Mesothelial cell of epicardium (in vitro differentiated cells): ENCODE results near the gene ZRANB1. TPM values are rescaled to one million over a fixed set of nuclear protein-coding genes. Genes with fewer than 3 reads are reported as not detected.

Experiments used
- DNase-seq, 2 experiments: peaks; one replicate each; pipeline ENCODE4 v3.0.0; 2021; ENCODE audit warnings: low spot score in 2 of 2; ENCODE audit not compliant: unreplicated experiment in 2 of 2
- H3K27ac Mint-ChIP-seq: 2 replicates; pipeline ENCODE4 v1.8.0; 2021; ENCODE audit warnings: mixed read lengths
- H3K27me3 Mint-ChIP-seq: 2 replicates; pipeline ENCODE4 v1.8.0; 2021; ENCODE audit warnings: low read depth, mixed read lengths
- H3K36me3 Mint-ChIP-seq: 2 replicates; pipeline ENCODE4 v1.8.0; 2021; ENCODE audit warnings: mixed read lengths
- H3K4me1 Mint-ChIP-seq: 2 replicates; pipeline ENCODE4 v1.8.0; 2021; ENCODE audit warnings: mixed read lengths
- H3K4me3 Mint-ChIP-seq: 2 replicates; pipeline ENCODE4 v1.8.0; 2021; ENCODE audit warnings: mild to moderate bottlenecking, moderate library complexity, mixed read lengths
- H3K9me3 Mint-ChIP-seq: 2 replicates; pipeline ENCODE4 v1.8.0; 2021; ENCODE audit warnings: mixed read lengths
- CTCF ChIP-seq: fragments of 200-600 bp; sonication (generic); IDR thresholded peaks from one replicate; pipeline ENCODE4 v1.5.0; 2021; ENCODE audit warnings: antibody characterized with exemption; ENCODE audit not compliant: unreplicated experiment
- total RNA-seq: library from RNA; stranded (reverse); gene quantifications from 3 replicates; pipeline ENCODE4 v1.2.1, GENCODE V29; 2021

Gene ZRANB1
- total RNA-seq, 1 donor from 2014 or later: 30.8 TPM

- no peak overlapping the region for H3K27ac Mint-ChIP-seq
- peaks cover 22% of the 10 kb centered on the region for H3K4me1 Mint-ChIP-seq
- no peak for DNase-seq
- peaks cover 37% of the 10 kb centered on the region for H3K36me3 Mint-ChIP-seq
- H3K4me3 Mint-ChIP-seq: no peak overlapping the region
- no peaks in the 10 kb centered on the region for H3K27me3 Mint-ChIP-seq
- H3K9me3 Mint-ChIP-seq: peaks cover 11% of the 10 kb centered on the region
- TF ChIP-seq CTCF: no peak
These were observed 80.7 kb downstream of the ZRANB1 start for GRCh38 chr10:125022671-125023070.

- Mint-ChIP-seq H3K36me3 (peaks cover 38% of the 10 kb centered on the region), H3K4me3 (no peak overlapping the region)
These were observed 81.3 kb downstream of the ZRANB1 start for GRCh38 chr10:125023255-125023654.

GRCh38 chr10:125023862-125024496 lies 82.1 kb downstream of the ZRANB1 start:
- H3K27ac Mint-ChIP-seq: peak overlapping the region; percentile 59
- H3K27me3 Mint-ChIP-seq: no peaks in the 10 kb centered on the region
- DNase-seq: no peak
- H3K4me1 Mint-ChIP-seq: peaks cover 31% of the 10 kb centered on the region
- H3K4me3 Mint-ChIP-seq: no peak overlapping the region
- H3K36me3 Mint-ChIP-seq: peaks cover 36% of the 10 kb centered on the region
- no peak for TF ChIP-seq CTCF
- peaks cover 11% of the 10 kb centered on the region for H3K9me3 Mint-ChIP-seq

More at GRCh38 chr10:125023255-125023654, 81.3 kb downstream of the ZRANB1 start:
- Mint-ChIP-seq H3K9me3 (peaks cover 11% of the 10 kb centered on the region), H3K4me1 (peaks cover 24% of the 10 kb centered on the region), H3K27ac (no peak overlapping the region), H3K27me3 (no peaks in the 10 kb centered on the region)
- TF ChIP-seq CTCF: no peak
- DNase-seq: no peak

- TF ChIP-seq CTCF: no peak
- no peak for DNase-seq
- no peaks in the 10 kb centered on the region for H3K27me3 Mint-ChIP-seq
- peaks cover 30% of the 10 kb centered on the region for H3K36me3 Mint-ChIP-seq
- peaks cover 34% of the 10 kb centered on the region for H3K4me1 Mint-ChIP-seq
- H3K9me3 Mint-ChIP-seq: peaks cover 6% of the 10 kb centered on the region
- peak overlapping the region; percentile 59 for H3K27ac Mint-ChIP-seq
- no peak overlapping the region for H3K4me3 Mint-ChIP-seq
These were observed 82.7 kb downstream of the ZRANB1 start for GRCh38 chr10:125024497-125025234.

- Mint-ChIP-seq H3K9me3 (peaks cover 5% of the 10 kb centered on the region), H3K27me3 (no peaks in the 10 kb centered on the region), H3K4me3 (no peak overlapping the region), H3K4me1 (peaks cover 39% of the 10 kb centered on the region), H3K36me3 (peaks cover 24% of the 10 kb centered on the region), H3K27ac (peak overlapping the region; percentile 79)
- DNase-seq: no peak
- no peak for TF ChIP-seq CTCF
These were observed 83.4 kb downstream of the ZRANB1 start for GRCh38 chr10:125025341-125025740.
